ENCODE measurements around the gene TMEM201. TPM values are rescaled to one million over a fixed set of nuclear protein-coding genes. Genes with fewer than 3 reads are reported as not detected.
A peak's percentile ranks its signal among the peaks of the same experiment; 100 is the strongest.

The TMEM201 gene
- total RNA-seq, 2 donors from 2014 or later, result 5.1 to 18.1 TPM

DNA sequence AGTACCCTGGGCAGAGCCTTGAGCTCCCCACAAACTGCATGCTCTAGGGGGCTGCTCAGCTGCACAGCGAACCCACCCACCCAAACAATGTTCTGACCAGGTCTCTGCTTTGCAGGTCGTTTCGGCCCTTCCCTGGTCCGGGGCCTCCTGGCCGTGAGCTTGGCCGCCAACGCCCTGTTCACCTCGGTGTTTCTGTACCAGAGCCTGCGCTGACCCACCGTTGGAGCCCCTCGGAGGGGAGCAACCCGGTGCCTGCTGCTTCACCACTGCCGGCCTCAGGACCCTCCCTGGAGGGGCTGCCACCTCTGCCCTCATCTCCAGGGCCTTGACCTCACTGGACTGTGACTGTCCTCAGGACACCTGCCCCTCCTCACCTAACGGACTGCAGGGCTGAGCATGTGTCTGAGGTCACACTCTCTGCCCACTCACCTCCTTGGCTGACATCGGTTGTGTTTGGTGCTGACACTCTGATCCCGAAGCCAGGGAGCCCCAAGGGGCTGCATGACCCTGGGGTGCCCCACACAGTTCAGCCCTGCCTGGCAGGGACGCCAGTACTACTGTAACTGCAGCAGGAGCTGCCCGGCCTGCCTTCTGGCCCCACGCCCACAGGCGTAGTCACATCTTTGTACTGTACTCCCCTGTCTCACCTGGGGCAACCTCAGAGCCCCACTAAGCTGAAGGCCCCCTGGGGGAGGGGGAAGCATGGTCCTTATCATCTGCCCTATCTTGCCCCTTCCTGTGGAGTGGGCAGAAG, 24.3 kb downstream of the TMEM201 start:
- Histone ChIP-seq H3K36me3 (no peaks in the 10 kb centered on the region), H3K27me3 (no peaks in the 10 kb centered on the region)
- intact Hi-C loops (cut with DNase I), result no loop called here

DNA sequence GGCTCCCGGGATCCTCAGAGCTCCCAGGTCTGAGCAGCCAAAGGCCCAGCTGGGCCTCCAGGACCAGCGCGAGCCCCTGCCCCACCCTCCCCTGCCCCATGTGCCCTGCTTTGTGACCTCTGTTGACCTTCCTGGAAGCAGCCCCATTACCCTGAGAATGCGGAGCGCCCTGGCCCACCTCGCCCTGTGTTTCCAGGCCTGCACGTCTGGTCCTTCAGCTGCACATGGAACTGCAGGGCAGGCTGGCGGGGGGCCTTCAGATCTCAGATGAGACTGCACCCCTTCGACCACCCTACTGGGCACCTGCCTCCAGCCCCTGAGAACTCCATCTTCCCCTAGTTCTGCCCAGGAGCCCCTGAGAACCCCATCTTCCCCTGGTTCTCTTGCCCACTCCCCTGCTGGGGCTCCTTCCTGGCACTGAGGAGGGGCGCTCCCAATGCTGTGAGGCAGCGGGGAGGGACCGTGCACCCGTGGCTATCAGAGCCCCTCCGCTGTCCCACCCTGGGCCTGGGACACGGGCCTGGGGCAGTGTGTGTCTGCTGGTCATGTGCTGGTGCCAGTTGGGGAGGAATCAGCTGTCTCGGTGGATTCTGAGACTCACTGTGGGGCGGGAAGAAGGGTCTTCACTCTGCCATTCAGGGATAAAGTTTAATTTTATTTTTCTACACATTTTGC, 25.1 kb downstream of the TMEM201 start:
- no peak overlapping the region for H3K9ac ChIP-seq (ENCODE audit: low read depth in 2 of 2, low read length in 2 of 2)
- H3K4me3 ChIP-seq, result no peak overlapping the region
- DNase-seq, result no peak
- no peaks in the 10 kb centered on the region for H3K9me3 ChIP-seq
- H3K4me1 ChIP-seq, result no peaks in the 10 kb centered on the region
- H3K27ac ChIP-seq, result no peak overlapping the region
- no peaks in the 10 kb centered on the region for H3K36me3 ChIP-seq
- TF ChIP-seq, protein P1, sequence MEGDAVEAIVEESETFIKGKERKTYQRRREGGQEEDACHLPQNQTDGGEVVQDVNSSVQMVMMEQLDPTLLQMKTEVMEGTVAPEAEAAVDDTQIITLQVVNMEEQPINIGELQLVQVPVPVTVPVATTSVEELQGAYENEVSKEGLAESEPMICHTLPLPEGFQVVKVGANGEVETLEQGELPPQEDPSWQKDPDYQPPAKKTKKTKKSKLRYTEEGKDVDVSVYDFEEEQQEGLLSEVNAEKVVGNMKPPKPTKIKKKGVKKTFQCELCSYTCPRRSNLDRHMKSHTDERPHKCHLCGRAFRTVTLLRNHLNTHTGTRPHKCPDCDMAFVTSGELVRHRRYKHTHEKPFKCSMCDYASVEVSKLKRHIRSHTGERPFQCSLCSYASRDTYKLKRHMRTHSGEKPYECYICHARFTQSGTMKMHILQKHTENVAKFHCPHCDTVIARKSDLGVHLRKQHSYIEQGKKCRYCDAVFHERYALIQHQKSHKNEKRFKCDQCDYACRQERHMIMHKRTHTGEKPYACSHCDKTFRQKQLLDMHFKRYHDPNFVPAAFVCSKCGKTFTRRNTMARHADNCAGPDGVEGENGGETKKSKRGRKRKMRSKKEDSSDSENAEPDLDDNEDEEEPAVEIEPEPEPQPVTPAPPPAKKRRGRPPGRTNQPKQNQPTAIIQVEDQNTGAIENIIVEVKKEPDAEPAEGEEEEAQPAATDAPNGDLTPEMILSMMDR (IDR thresholded peaks at IDR 0.05), result no peak
- H3K27me3 ChIP-seq, result no peaks in the 10 kb centered on the region
- intact Hi-C loops (cut with DNase I), result no loop called here

More for the DNA sequence above, 24.3 kb downstream of the TMEM201 start:
- Histone ChIP-seq H3K9ac (ENCODE audit: low read depth in 2 of 2, low read length in 2 of 2) (no peak overlapping the region), H3K4me3 (no peak overlapping the region), H3K27ac (no peak overlapping the region), H3K4me1 (no peaks in the 10 kb centered on the region), H3K9me3 (no peaks in the 10 kb centered on the region)
- DNase-seq, result no peak
- TF ChIP-seq, protein P1 (IDR thresholded peaks at IDR 0.05), result no peak

DNA sequence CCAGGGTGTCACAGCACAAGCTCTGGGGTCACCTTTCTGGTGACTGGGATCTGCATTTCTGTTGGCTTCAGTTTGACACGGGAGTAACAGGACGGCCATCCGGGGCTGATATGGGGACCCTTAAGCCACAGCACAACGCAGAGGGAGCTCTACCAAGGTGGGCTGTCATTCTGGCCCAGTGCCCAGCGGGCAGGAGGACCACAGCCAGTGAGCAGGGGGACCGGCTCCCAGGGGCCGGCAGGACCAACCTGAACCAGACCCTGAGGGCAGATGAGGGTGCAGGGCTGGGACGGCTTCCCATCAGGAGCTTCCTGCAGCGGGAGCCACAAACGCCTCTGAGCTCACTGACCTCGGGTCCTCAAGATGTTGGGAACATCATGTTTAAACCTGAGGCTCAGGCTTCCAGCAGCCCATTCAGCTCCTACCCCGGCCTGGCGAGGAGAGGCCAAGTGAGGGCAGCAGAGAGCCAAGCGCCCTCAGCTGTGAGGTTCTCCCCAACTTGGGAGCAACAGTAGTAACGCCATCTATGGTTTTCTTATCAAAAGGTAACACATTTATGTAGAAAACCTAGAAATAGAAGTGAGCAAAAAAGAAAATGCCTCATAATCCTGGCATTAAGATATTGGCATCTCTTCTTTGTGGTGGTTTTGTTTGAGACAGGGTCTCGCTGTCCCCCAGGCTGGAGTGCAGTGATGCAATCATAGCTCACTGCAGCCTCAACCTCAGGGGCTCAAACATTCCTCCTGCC, 26.8 kb downstream of the TMEM201 start:
- Histone ChIP-seq H3K36me3 (no peaks in the 10 kb centered on the region), H3K9ac (ENCODE audit: low read depth in 2 of 2, low read length in 2 of 2) (no peak overlapping the region), H3K4me3 (no peak overlapping the region), H3K27me3 (no peaks in the 10 kb centered on the region), H3K27ac (no peak overlapping the region), H3K4me1 (no peaks in the 10 kb centered on the region), H3K9me3 (no peaks in the 10 kb centered on the region)
- intact Hi-C loops (cut with DNase I), result no loop called here
- TF ChIP-seq, protein P1 (IDR thresholded peaks at IDR 0.05), result no peak
- DNase-seq, result peak; percentile 43

DNA sequence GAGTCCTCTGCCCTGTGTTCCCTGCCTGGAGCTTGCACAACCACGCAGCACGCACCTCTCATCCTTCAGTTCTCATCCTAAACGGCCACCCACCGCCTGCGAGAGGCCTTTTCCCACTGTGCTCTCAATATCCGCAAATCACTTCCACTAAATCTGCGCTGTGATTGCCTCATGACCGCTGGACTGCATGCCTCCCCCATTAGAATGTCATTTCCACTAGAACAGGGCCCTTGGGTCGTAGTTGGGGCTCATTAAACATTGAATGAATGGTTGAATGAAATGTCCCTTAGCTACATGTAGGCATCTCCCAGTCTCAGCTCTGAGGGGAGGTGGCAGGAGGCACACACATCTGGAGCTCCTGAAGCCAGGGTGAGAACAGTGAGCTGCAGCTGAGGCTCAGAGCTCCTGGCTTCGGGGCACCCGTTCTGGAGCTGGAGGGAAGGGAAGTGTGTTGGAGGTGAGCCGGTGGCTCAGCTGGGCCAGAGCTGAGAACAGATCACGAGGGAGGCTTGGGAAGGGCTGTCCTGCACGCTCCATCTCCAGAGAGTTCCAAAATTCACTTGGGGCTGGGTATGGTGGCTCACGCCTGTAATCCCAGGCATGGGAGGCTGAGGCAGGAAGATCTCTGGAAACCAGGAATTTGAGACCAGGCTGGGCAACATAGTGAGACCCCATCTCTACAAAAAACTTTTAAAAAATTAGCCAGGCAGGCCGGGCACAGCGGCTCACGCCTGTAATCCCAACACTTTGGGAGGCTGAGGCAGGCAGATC, 30.4 kb downstream of the TMEM201 start:
- DNase-seq, result no peak
- TF ChIP-seq, protein P1 (IDR thresholded peaks at IDR 0.05), result no peak
- Histone ChIP-seq H3K9me3 (no peaks in the 10 kb centered on the region), H3K4me3 (no peak overlapping the region), H3K36me3 (no peaks in the 10 kb centered on the region), H3K27ac (no peak overlapping the region), H3K4me1 (no peaks in the 10 kb centered on the region), H3K27me3 (no peaks in the 10 kb centered on the region), H3K9ac (ENCODE audit: low read depth in 2 of 2, low read length in 2 of 2) (no peak overlapping the region)
- intact Hi-C loops (cut with DNase I), result no loop called here

DNA sequence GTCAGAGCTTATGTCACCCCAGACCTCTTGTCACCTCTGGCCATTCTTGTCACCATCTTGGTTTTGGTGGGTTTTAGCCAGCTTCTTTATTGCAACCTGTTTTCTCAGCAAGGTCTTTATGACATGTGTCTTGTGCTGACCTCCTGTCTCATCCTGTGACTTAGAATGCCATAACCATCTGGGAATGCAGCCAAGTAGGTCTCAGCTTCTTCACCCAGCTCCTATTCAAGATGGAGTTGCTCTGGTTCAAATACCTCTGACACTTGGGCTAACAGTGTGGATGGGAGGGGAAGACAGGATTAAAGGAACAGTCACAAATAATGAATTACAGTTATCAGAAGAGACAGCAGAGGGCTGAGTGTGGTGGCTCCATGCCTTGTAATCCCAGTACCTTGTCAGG, 32.3 kb downstream of the TMEM201 start:
- H3K27ac ChIP-seq, result no peak overlapping the region
- no peaks in the 10 kb centered on the region for H3K27me3 ChIP-seq
- no peak overlapping the region for H3K4me3 ChIP-seq
- no peaks in the 10 kb centered on the region for H3K36me3 ChIP-seq
- intact Hi-C loops (cut with DNase I), result no loop called here
- no peaks in the 10 kb centered on the region for H3K9me3 ChIP-seq
- no peaks in the 10 kb centered on the region for H3K4me1 ChIP-seq
- H3K9ac ChIP-seq (ENCODE audit: low read depth in 2 of 2, low read length in 2 of 2), result no peak overlapping the region
- no peak for DNase-seq
- TF ChIP-seq, protein P1 (IDR thresholded peaks at IDR 0.05), result no peak
